Liver (tissue), 1 donor: ENCODE results near the gene DPM3.

ENCODE experiments used
- ATF3 ChIP-seq: IDR thresholded peaks from 2 replicates; pipeline ENCODE4 v1.6.1; 2016; ENCODE audit warnings: antibody characterized with exemption
- TAF1 ChIP-seq: conservative IDR thresholded peaks from 2 replicates; pipeline ENCODE4 v1.6.1; 2016; ENCODE audit warnings: antibody characterized with exemption, mild to moderate bottlenecking
- donor health status: healthy.

GRCh38 chr1:155177192-155177917, 37.0 kb upstream of the DPM3 start:
- TF ChIP-seq ATF3 (no peak), TAF1 (no peak)
